Caco-2 (cell line): ENCODE measurements around the gene DHX32. TPM values are rescaled to one million over a fixed set of nuclear protein-coding genes. Genes with fewer than 3 reads are reported as not detected.

Source experiments
- BruUV-seq: library from RNA; stranded (reverse); fragments of 400-500 nt; replicated peaks from 2 replicates; lab custom pipeline; 2021; lab: Mats Ljungman, UMichigan
- CTCF ChIA-PET: fragments of 300-600 bp; sonication (Branson Sonifier 250); formaldehyde crosslinking; loops from one replicate; lab custom pipeline; 2022; ENCODE audit warnings: antibody characterized with exemption; lab: Charles Lee
- POLR2A ChIA-PET: fragments of 300-600 bp; sonication (Branson Sonifier 250); formaldehyde crosslinking; loops from one replicate; lab custom pipeline; 2022; ENCODE audit warnings: antibody characterized with exemption; lab: Charles Lee
- DNase-seq, 2 experiments: peaks; one replicate each; pipeline versions ENCODE4 v3.0.0 to v3.0.0-alpha.2; 2020 to 2022
- H3K27me3 ChIP-seq: replicated peaks from 2 replicates; pipeline ENCODE4 v1.6.0; 2011; ENCODE audit warnings: low read length; ENCODE audit not compliant: control insufficient read depth, insufficient read depth
- H3K36me3 ChIP-seq: 2 replicates; pipeline ENCODE4 v1.5.1; 2011; ENCODE audit warnings: low read length; ENCODE audit not compliant: control insufficient read depth, insufficient read depth
- H3K4me1 ChIP-seq: fragments of 250-450 bp; sonication (Bioruptor Pico); 2 replicates; pipeline ENCODE4 v1.5.1; 2020; ENCODE audit warnings: mild to moderate bottlenecking
- H3K4me3 ChIP-seq: 2 replicates; pipeline ENCODE4 v1.5.1; 2011; ENCODE audit warnings: low read depth, mild to moderate bottlenecking, control low read depth, low read length
- H3K9me3 ChIP-seq: fragments of 250-450 bp; sonication (Bioruptor Pico); 2 replicates; pipeline ENCODE4 v1.5.1; 2020; ENCODE audit warnings: mild to moderate bottlenecking, moderate library complexity
- H3K27ac Mint-ChIP-seq: one replicate; pipeline ENCODE4 v1.8.0; 2022; ENCODE audit warnings: mixed read lengths; ENCODE audit not compliant: unreplicated experiment
- H3K27me3 Mint-ChIP-seq: one replicate; pipeline ENCODE4 v1.8.0; 2022; ENCODE audit warnings: mixed read lengths; ENCODE audit not compliant: insufficient read depth, unreplicated experiment
- H3K36me3 Mint-ChIP-seq: one replicate; pipeline ENCODE4 v1.8.0; 2022; ENCODE audit warnings: mild to moderate bottlenecking, mixed read lengths; ENCODE audit not compliant: insufficient read depth, unreplicated experiment
- H3K4me1 Mint-ChIP-seq: one replicate; pipeline ENCODE4 v1.8.0; 2022; ENCODE audit warnings: low read depth, mixed read lengths; ENCODE audit not compliant: unreplicated experiment
- H3K4me3 Mint-ChIP-seq: one replicate; pipeline ENCODE4 v1.8.0; 2022; ENCODE audit warnings: mild to moderate bottlenecking, moderate library complexity, mixed read lengths; ENCODE audit not compliant: unreplicated experiment
- H3K9me3 Mint-ChIP-seq: one replicate; pipeline ENCODE4 v1.8.0; 2022; ENCODE audit warnings: mixed read lengths; ENCODE audit not compliant: unreplicated experiment
- intact Hi-C: fragments of 100-400 bp; cut with micrococcal nuclease; formaldehyde crosslinking; loops from one replicate; pipeline ENCODE4 v1.10.0; 2022; ENCODE audit not compliant: unreplicated experiment
- total RNA-seq: library from RNA; stranded (reverse); gene quantifications from 2 replicates; pipeline ENCODE4 v1.2.3, GENCODE V29; 2022
- TF ChIP-seq, protein P1 (sequence below), 2 experiments: fragments of 200-600 bp in 1 of 2; IDR thresholded peaks; 1 replicate in 1 of 2; 2 replicates in 1 of 2; pipeline versions ENCODE4 v1.5.1 to v1.8.0; 2011 to 2022; ENCODE audit warnings: antibody characterized with exemption in 1 of 2, control low read depth in 1 of 2, inconsistent platforms in 1 of 2, low read depth in 1 of 2, low read length in 1 of 2, mild to moderate bottlenecking in 1 of 2, moderate library complexity in 1 of 2; ENCODE audit not compliant: insufficient read depth in 1 of 2, severe bottlenecking in 1 of 2, unreplicated experiment in 1 of 2

The DHX32 gene
- total RNA-seq, 1 experiment from 2014 or later = 25.0 TPM

DNA sequence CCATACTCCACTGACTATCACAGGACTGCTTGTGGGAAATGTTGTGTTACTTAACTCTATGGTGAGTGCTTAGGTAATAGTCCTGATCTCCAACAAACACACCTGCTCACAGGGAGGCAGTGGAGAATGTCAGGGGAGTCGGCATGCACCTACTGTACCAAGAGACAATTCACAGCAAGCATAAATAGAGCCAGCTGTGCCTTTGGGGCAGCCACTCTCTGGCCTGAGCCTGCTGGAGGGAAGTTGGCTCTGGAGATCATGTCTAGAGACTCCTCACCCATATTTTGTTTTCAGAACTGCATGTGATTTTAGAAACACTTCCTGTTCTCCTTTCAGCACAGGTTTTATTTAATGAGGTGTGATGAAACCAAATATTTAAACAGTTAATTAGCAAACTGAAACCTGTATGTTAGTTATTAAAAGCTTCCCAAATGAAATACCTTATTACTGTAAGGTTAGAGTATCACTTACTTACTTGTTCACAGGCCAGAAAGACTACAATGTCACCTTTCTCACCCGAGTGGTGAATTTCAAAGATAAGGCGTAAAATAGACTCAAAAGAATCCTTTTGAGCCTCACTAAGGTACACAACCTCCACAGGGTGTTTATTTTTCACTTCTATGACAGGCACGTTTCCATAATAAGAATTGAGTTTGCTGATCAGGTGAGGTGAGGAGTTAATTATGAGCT is 21.8 kb downstream of the DHX32 start:
- Histone ChIP-seq H3K36me3 (no peaks in the 10 kb centered on the region), H3K27me3 (no peaks in the 10 kb centered on the region), H3K4me3 (no peak overlapping the region), H3K9me3 (no peaks in the 10 kb centered on the region; the same call in 1 of the 2 replicates), H3K4me1 (no peaks in the 10 kb centered on the region)
- TF ChIP-seq, protein P1, sequence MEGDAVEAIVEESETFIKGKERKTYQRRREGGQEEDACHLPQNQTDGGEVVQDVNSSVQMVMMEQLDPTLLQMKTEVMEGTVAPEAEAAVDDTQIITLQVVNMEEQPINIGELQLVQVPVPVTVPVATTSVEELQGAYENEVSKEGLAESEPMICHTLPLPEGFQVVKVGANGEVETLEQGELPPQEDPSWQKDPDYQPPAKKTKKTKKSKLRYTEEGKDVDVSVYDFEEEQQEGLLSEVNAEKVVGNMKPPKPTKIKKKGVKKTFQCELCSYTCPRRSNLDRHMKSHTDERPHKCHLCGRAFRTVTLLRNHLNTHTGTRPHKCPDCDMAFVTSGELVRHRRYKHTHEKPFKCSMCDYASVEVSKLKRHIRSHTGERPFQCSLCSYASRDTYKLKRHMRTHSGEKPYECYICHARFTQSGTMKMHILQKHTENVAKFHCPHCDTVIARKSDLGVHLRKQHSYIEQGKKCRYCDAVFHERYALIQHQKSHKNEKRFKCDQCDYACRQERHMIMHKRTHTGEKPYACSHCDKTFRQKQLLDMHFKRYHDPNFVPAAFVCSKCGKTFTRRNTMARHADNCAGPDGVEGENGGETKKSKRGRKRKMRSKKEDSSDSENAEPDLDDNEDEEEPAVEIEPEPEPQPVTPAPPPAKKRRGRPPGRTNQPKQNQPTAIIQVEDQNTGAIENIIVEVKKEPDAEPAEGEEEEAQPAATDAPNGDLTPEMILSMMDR (IDR thresholded peaks at IDR 0.05; ENCODE audit: insufficient read depth in 1 of 2, low read depth in 1 of 2, low read length in 1 of 2, severe bottlenecking in 1 of 2, unreplicated experiment in 1 of 2) = no peak
- Mint-ChIP-seq H3K27me3 (no peaks in the 10 kb centered on the region), H3K4me3 (no peak overlapping the region), H3K36me3 (peaks cover 4% of the 10 kb centered on the region), H3K4me1 (no peaks in the 10 kb centered on the region), H3K27ac (no peak overlapping the region), H3K9me3 (no peaks in the 10 kb centered on the region)
- CTCF ChIA-PET = no interaction called here
- POLR2A ChIA-PET = no interaction called here
- no peak for DNase-seq
- no TSS peak for BruUV-seq
- intact Hi-C loops = no loop called here

DNA sequence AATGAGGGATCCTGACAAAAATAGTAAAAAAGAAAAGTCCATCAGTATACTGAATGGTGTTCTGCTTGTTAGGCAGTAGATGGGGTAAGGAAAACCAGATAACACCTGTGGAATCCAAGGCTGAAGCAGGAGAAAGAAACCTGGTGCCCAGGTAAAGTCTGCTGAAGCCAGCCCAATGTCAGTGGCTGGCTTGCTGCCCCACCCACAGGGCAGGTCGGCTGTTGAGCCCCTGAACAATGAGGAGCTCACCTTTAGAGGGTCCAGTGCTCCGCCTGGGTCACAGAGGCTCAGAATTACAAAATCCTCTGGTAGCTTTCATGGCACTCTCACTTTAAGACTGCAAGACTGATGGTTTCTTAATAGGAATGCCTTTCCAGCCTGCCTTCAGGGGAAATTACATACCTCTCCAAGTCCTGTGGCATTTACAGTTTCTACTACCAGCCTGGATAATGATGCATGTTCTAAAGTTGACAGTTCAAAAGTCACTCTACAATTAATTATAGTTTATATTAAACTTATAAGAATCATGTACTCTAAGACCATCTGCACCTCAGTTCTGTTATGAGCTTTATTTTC is 23.8 kb downstream of the DHX32 start:
- DNase-seq = no peak
- Histone ChIP-seq H3K9me3 (no peaks in the 10 kb centered on the region; the same call in 1 of the 2 replicates), H3K4me3 (no peak overlapping the region), H3K36me3 (no peaks in the 10 kb centered on the region), H3K4me1 (no peaks in the 10 kb centered on the region), H3K27me3 (no peaks in the 10 kb centered on the region)
- H3K9me3 Mint-ChIP-seq = no peaks in the 10 kb centered on the region
- TF ChIP-seq, protein P1 (IDR thresholded peaks at IDR 0.05; ENCODE audit: insufficient read depth in 1 of 2, low read depth in 1 of 2, low read length in 1 of 2, severe bottlenecking in 1 of 2, unreplicated experiment in 1 of 2) = no peak
- ChIA-PET CTCF (interaction anchor here (0.7 kb wide), 1 partner anchor 304 kb away, joined by 5 read pairs; no protein-coding TSS in a partner anchor), POLR2A (no interaction called here)
- no TSS peak for BruUV-seq
- no peak overlapping the region for H3K27ac Mint-ChIP-seq
- H3K36me3 Mint-ChIP-seq = peaks cover 16% of the 10 kb centered on the region
- intact Hi-C loops = no loop called here
- H3K4me3 Mint-ChIP-seq = no peak overlapping the region
- no peaks in the 10 kb centered on the region for H3K27me3 Mint-ChIP-seq
- no peaks in the 10 kb centered on the region for H3K4me1 Mint-ChIP-seq

DNA sequence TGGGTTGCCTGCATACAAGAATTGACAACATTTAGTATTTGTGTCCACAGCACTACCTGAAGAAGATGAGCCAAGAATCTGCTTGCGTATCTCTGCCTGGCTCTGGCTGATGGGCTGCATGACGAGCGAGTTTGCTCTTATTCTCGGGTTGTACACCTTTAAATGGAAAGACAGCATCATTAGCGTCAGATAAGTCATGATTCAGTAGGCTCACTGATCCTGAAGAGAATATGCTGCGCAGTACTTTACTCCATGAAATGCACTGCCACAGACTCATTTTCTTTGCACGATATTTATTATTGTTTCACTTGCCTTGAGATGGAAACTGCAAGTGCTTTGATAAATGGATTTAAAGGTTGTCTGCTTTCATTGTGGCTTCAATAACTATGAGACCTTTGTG is 28.6 kb downstream of the DHX32 start:
- CTCF ChIA-PET = no interaction called here
- intact Hi-C loops = no loop called here

More for the DNA sequence above, 28.6 kb downstream of the DHX32 start:
- Mint-ChIP-seq H3K27ac (no peak overlapping the region), H3K4me1 (no peaks in the 10 kb centered on the region), H3K9me3 (no peaks in the 10 kb centered on the region), H3K27me3 (no peaks in the 10 kb centered on the region), H3K4me3 (no peak overlapping the region), H3K36me3 (peaks cover 38% of the 10 kb centered on the region)
- DNase-seq = no peak
- TF ChIP-seq, protein P1 (IDR thresholded peaks at IDR 0.05; ENCODE audit: insufficient read depth in 1 of 2, low read depth in 1 of 2, low read length in 1 of 2, severe bottlenecking in 1 of 2, unreplicated experiment in 1 of 2) = no peak
- Histone ChIP-seq H3K27me3 (no peaks in the 10 kb centered on the region), H3K36me3 (no peaks in the 10 kb centered on the region), H3K4me1 (no peaks in the 10 kb centered on the region), H3K4me3 (no peak overlapping the region), H3K9me3 (no peaks in the 10 kb centered on the region)
- no TSS peak for BruUV-seq
- POLR2A ChIA-PET = no interaction called here
